Measurements from ENCODE around the gene DAAM1. TPM values are rescaled to one million over a fixed set of nuclear protein-coding genes. Genes with fewer than 3 reads are reported as not detected.

DAAM1 gene
- total and polyA plus RNA-seq, 8 donors: 6.2 to 26.7 (median 16.0) TPM

GRCh38 chr14:59147007-59147406 lies 41.5 kb upstream of the DAAM1 start:
- H3K4me3 ChIP-seq: no peak overlapping the region
- no peak overlapping the region for H3K27ac ChIP-seq
- intact Hi-C loops (cut with DNase I): no loop called here
- no peaks in the 10 kb centered on the region for H3K4me1 ChIP-seq
- no peaks in the 10 kb centered on the region for H3K9me3 ChIP-seq
- ATAC-seq: no peak
- DNase-seq: no peak
- 49 to 50% methylated on average over 1 of the region's 1 CpG for WGBS, 2 donors
- H3K27me3 ChIP-seq: no peaks in the 10 kb centered on the region
- no peak for FAIRE-seq
- H3K36me3 ChIP-seq: no peaks in the 10 kb centered on the region
- TF ChIP-seq, protein P1, sequence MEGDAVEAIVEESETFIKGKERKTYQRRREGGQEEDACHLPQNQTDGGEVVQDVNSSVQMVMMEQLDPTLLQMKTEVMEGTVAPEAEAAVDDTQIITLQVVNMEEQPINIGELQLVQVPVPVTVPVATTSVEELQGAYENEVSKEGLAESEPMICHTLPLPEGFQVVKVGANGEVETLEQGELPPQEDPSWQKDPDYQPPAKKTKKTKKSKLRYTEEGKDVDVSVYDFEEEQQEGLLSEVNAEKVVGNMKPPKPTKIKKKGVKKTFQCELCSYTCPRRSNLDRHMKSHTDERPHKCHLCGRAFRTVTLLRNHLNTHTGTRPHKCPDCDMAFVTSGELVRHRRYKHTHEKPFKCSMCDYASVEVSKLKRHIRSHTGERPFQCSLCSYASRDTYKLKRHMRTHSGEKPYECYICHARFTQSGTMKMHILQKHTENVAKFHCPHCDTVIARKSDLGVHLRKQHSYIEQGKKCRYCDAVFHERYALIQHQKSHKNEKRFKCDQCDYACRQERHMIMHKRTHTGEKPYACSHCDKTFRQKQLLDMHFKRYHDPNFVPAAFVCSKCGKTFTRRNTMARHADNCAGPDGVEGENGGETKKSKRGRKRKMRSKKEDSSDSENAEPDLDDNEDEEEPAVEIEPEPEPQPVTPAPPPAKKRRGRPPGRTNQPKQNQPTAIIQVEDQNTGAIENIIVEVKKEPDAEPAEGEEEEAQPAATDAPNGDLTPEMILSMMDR (IDR thresholded peaks at IDR 0.05): no peak

- Histone ChIP-seq H3K4me3 (no peak overlapping the region), H3K27ac (no peak overlapping the region), H3K36me3 (no peaks in the 10 kb centered on the region), H3K27me3 (no peaks in the 10 kb centered on the region), H3K4me1 (no peaks in the 10 kb centered on the region), H3K9me3 (no peaks in the 10 kb centered on the region)
- TF ChIP-seq, protein P1 (IDR thresholded peaks at IDR 0.05): no peak
- WGBS, 2 donors: 83 to 87% methylated on average over 4 of the region's 4 CpGs
- ATAC-seq (no peak), DNase-seq (no peak), FAIRE-seq (no peak)
- intact Hi-C loops (cut with DNase I): no loop called here
Measured at GRCh38 chr14:59148334-59148900, 40.0 kb upstream of the DAAM1 start.

DNA sequence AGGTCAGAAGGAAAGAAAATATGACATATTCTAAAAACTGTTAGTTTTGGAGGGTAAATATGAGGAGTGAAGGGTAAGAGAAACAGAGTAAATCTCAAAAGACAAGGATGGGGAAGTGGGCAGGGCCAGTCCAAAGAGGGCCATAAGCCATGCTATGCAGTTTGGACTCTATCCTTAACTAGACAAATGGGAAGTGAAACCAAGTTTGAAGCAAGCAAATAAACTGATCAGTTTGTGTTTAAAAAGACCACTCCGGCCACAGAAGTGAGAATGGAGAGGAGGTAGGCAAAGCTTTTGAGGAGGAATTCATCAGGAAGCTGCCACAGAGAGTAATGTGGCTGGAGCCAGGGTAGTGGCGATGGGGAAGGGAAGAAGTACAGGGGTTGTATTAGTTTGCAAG lies 37.5 kb upstream of the DAAM1 start:
- no peak overlapping the region for H3K4me3 ChIP-seq
- ATAC-seq (peak in 1 of 4 donors; percentile 62), FAIRE-seq (no peak), DNase-seq (no peak)
- TF ChIP-seq, protein P1 (IDR thresholded peaks at IDR 0.05): no peak
- H3K4me1 ChIP-seq: no peaks in the 10 kb centered on the region
- WGBS, 2 donors: 81 to 83% methylated on average over 2 of the region's 2 CpGs
- H3K36me3 ChIP-seq: no peaks in the 10 kb centered on the region
- intact Hi-C loops (cut with DNase I): no loop called here
- no peak overlapping the region for H3K27ac ChIP-seq
- H3K27me3 ChIP-seq: no peaks in the 10 kb centered on the region
- H3K9me3 ChIP-seq: no peaks in the 10 kb centered on the region

- Histone ChIP-seq H3K27ac (no peak overlapping the region), H3K27me3 (no peaks in the 10 kb centered on the region), H3K4me3 (no peak overlapping the region), H3K9me3 (no peaks in the 10 kb centered on the region), H3K4me1 (no peaks in the 10 kb centered on the region), H3K36me3 (no peaks in the 10 kb centered on the region)
- intact Hi-C loops (cut with DNase I): no loop called here
- WGBS, 2 donors: 95 to 98% methylated on average over 2 of the region's 2 CpGs
- TF ChIP-seq, protein P1 (IDR thresholded peaks at IDR 0.05): no peak
- ATAC-seq: no peak
- no peak for FAIRE-seq
- DNase-seq: no peak
Measured at GRCh38 chr14:59154373-59154772, 34.1 kb upstream of the DAAM1 start.

- no peak overlapping the region for H3K27ac ChIP-seq
- H3K27me3 ChIP-seq: no peaks in the 10 kb centered on the region
- no peak overlapping the region for H3K4me3 ChIP-seq
- H3K4me1 ChIP-seq: no peaks in the 10 kb centered on the region
- 38 to 49% methylated on average over 3 of the region's 3 CpGs for WGBS, 2 donors
- DNase-seq (no peak), FAIRE-seq (no peak), ATAC-seq (no peak)
- intact Hi-C loops (cut with DNase I): no loop called here
- TF ChIP-seq, protein P1 (IDR thresholded peaks at IDR 0.05): no peak
- H3K36me3 ChIP-seq: no peaks in the 10 kb centered on the region
- no peaks in the 10 kb centered on the region for H3K9me3 ChIP-seq
Measured at GRCh38 chr14:59155886-59156285, 32.6 kb upstream of the DAAM1 start.
